Skeletal muscle satellite cell (primary cell): Measurements from ENCODE around the gene KIRREL1.

Source experiments
- H3K27me3 ChIP-seq: 2 replicates; pipeline ENCODE4 v1.7.0; 2013; ENCODE audit warnings: low read length; ENCODE audit not compliant: control insufficient read depth, insufficient read depth
- H3K36me3 ChIP-seq: 2 replicates; pipeline ENCODE4 v1.7.0; 2013; ENCODE audit warnings: mild to moderate bottlenecking, control low read depth, low read length; ENCODE audit not compliant: insufficient read depth
- H3K4me1 ChIP-seq: 2 replicates; pipeline ENCODE4 v1.7.0; 2013; ENCODE audit warnings: low read length; ENCODE audit not compliant: control insufficient read depth, insufficient read depth
- H3K4me2 ChIP-seq: 2 replicates; pipeline ENCODE4 v1.7.0; 2013; ENCODE audit warnings: mild to moderate bottlenecking, low read length
- H3K4me3 ChIP-seq: 2 replicates; pipeline ENCODE4 v1.7.0; 2013; ENCODE audit warnings: low read length
- H3K9ac ChIP-seq: 2 replicates; pipeline ENCODE4 v1.7.0; 2013; ENCODE audit warnings: mild to moderate bottlenecking, low read depth, low read length, moderate library complexity
- H3K9me3 ChIP-seq: replicated peaks from 2 replicates; pipeline ENCODE4 v1.7.0; 2013; ENCODE audit warnings: mild to moderate bottlenecking, control low read depth, low read length

The KIRREL1 gene

DNA sequence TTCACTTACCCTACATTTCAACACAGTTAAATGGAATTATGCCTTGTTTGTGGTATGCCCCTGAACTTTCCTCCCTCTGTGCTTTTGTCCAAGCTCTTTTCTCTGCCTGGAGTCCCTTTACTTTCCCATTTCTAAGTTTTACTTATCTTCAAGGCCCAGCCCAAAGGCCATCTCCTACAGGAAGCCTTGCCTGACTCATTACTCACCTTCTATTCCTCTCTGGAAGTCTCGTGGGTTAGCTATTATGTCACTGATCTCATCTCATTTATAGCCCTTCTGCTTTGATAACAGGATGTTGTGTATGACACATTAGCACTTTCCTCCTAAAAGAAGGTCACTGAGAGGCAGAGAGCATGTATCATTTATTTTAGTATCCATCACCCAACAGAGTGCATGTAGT, 108.5 kb downstream of the KIRREL1 start:
- Histone ChIP-seq H3K4me2 (no peak overlapping the region), H3K36me3 (peaks cover 7% of the 10 kb centered on the region), H3K9me3 (no peaks in the 10 kb centered on the region), H3K27me3 (no peaks in the 10 kb centered on the region), H3K9ac (no peak overlapping the region), H3K4me3 (no peak overlapping the region), H3K4me1 (peaks cover 14% of the 10 kb centered on the region)

DNA sequence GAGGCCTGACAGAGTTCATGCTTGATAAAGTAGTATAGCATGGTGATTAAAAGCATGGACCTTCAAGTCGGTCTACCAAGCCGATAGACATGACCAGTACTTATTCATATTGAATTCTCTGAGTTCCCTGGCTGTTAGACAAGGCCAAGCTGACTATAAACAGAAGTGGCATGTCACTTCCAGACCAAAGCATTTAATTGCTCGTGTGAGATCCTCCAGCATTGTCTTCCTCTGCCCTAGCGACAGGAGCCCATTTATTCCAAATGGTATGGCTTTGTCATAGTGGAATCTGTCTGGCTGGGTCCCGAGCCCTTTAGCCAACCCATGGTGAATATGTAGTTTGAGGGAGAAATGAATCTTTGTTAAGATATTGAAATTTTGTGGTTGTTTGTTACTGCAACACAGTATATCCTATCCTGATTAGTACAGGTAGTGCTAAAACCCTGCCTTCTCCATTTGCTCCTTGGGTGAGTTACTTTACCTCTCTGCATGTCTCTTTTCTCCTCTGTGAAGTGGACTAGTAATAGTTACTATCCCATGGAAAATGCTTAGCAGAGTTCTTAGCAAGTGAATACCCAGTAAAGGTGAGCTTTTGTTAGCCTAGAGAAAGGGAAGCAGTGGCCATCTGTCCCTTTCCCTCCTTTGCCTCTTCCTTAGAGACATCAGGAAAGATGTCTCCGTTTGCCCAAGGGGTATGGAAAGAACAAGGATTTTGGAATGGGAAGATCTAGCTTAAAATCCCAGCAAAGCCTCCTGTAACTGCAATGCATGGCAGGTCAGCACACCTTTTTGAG, 109.6 kb downstream of the KIRREL1 start:
- H3K36me3 ChIP-seq, result no peaks in the 10 kb centered on the region
- H3K9ac ChIP-seq, result no peak overlapping the region
- no peak overlapping the region for H3K4me2 ChIP-seq
- H3K27me3 ChIP-seq, result no peaks in the 10 kb centered on the region
- H3K4me3 ChIP-seq, result no peak overlapping the region
- peaks cover 14% of the 10 kb centered on the region for H3K4me1 ChIP-seq
- H3K9me3 ChIP-seq, result no peaks in the 10 kb centered on the region

DNA sequence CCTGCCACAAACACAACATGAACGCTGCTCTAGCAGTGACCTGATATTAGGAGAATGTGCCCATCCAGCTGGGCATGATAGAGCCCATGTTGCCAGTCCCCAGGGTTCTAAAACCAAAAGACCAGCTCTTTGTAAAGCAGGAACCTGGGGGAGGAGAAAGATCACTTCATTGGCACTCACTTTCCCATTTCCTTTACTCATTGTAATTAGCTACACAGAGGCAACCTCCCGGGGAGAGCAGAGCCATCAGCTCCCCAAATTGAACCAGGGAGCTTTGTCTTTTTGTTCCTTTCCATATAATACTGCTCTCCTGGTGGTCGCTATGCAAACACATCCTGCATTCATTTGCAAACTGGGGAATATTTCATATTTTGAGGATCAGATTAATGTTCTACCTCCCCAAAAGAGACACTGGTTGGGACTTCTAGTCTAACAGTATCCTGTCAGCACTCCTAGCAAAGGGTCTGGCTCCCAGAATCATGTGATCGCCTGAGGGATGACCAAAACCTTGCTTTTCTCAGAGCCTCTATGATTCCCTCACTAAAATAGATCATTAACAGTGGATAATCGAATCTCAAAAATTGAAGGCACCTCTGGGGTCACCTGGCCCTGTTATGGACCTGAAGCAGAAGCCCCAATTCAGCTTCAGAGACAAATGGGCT, 110.5 kb downstream of the KIRREL1 start:
- Histone ChIP-seq H3K4me2 (no peak overlapping the region), H3K9ac (no peak overlapping the region), H3K4me1 (peaks cover 14% of the 10 kb centered on the region), H3K4me3 (no peak overlapping the region), H3K9me3 (no peaks in the 10 kb centered on the region), H3K36me3 (no peaks in the 10 kb centered on the region), H3K27me3 (no peaks in the 10 kb centered on the region)

DNA sequence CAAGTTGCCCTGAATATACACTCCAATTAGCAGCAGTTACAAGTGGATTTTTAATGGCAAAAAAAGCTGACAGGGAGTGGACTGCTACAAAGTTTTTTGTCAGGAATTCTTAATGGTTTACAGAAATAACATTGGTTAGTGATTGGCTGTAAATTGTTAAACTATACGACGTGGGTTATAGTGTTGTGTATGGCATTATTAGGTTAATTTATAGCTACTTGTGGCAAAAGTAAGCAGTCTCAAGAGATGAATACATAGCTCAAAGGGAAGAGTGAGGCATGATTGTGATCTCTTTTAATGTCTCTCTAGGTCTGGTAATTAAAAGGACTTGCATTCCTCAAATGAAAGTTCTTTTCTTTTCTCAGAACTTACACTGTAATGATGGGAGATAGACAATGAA, 111.4 kb downstream of the KIRREL1 start:
- Histone ChIP-seq H3K4me1 (peaks cover 14% of the 10 kb centered on the region), H3K36me3 (no peaks in the 10 kb centered on the region), H3K9ac (no peak overlapping the region), H3K4me2 (no peak overlapping the region), H3K9me3 (no peaks in the 10 kb centered on the region), H3K27me3 (no peaks in the 10 kb centered on the region), H3K4me3 (no peak overlapping the region)

DNA sequence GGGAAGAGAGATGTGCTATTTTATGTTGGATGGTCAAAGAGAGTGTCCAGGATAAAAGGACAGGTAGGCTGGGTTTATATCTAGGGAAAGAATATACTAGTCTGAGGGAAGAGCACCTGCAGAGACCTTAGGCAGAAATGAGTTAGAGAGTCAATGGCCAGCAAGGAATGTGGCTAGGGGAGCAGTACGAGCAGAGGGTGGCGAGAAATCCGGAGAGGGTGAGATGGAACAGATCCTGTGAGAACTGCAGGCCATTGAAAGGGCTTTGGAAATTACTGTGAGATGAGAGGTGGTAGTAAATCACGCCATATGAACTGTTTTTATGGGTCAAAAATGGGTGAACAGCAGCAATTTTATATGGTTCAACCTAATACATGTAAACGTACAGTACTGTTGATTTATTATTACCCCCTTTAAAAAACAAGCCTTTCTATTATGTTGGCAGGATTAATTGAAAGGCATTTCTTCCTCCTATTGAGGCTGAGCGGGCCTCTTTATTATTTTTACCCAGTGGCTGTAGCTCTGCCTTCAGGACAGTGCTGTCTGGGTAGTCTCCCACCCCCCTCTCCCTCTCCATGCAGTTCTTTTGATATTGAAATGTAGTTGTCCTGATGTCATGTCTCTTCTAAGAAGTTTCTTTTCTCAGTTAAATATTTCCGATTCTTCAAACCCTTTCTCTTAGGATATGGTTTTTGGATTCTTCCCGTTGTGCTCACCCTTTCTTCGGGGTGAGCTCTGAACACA, 112.1 kb downstream of the KIRREL1 start:
- H3K4me2 ChIP-seq, result no peak overlapping the region
- no peaks in the 10 kb centered on the region for H3K9me3 ChIP-seq
- no peak overlapping the region for H3K4me3 ChIP-seq
- H3K36me3 ChIP-seq, result no peaks in the 10 kb centered on the region
- no peak overlapping the region for H3K9ac ChIP-seq
- H3K27me3 ChIP-seq, result peaks cover 2% of the 10 kb centered on the region
- H3K4me1 ChIP-seq, result peaks cover 14% of the 10 kb centered on the region

DNA sequence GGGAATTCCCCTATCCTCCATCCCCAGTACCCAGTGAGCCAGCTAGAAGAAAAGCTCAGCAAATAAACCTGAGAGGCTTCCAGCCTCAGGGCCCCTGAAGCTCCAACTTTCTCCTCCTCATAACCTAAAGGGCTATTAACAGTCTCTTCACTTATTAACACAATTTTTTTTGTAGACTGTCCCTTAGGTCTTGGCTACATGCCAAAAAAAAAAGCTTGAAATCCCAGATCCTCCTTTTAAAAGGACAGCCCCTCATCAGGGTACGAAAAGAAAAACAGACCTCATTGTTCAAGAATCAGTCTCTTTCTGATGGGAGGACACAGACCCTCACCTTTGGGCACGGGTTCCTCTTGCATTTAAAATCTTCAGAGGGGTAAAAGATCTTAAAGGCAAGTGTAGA, 114.5 kb downstream of the KIRREL1 start:
- no peak overlapping the region for H3K4me2 ChIP-seq
- H3K36me3 ChIP-seq, result no peaks in the 10 kb centered on the region
- peaks cover 16% of the 10 kb centered on the region for H3K27me3 ChIP-seq
- no peaks in the 10 kb centered on the region for H3K9me3 ChIP-seq
- no peak overlapping the region for H3K4me3 ChIP-seq
- H3K9ac ChIP-seq, result no peak overlapping the region
- no peaks in the 10 kb centered on the region for H3K4me1 ChIP-seq

DNA sequence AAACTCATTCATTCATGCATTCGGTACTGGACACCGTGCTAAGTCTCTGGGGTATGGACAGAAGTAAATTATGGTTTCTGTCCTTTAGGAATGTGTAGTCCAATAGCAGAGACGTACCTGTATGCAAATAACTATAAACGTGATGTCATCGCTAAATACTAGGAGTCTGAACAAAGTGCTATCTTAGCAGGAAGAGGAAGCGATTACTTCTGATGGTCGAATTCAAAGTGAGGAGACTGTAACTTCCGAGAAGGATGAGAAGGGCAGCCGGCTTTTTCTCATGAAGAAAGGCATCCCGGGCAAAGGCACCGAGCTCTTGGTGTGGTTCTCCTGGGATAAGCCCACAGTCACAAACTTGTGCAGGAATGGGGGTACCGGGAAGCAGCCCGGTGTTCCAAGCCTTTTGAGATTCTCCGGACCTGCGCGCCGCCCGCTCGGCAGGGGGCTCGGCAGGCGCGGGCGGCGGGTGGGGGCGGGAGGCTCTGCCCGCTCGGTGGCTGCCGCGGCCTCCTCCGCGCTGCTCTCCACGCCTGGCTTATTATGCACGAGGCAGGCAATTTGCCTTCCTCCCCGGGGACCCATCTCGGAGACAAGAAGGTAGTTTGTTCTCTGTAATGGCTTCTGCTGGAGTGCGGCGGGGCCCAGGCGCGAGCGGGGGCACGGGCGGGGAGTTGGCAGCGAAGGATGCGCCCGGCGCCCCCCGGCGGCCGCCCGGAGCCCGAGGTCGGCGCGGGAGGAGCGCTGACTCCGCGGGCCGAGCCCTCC, 119.7 kb downstream of the KIRREL1 start:
- Histone ChIP-seq H3K4me1 (peaks cover 4% of the 10 kb centered on the region), H3K4me3 (peak overlapping the region; percentile 69), H3K9ac (peak overlapping the region; percentile 32), H3K27me3 (peaks cover 26% of the 10 kb centered on the region), H3K9me3 (no peaks in the 10 kb centered on the region), H3K36me3 (no peaks in the 10 kb centered on the region), H3K4me2 (peak overlapping the region; percentile 85)

DNA sequence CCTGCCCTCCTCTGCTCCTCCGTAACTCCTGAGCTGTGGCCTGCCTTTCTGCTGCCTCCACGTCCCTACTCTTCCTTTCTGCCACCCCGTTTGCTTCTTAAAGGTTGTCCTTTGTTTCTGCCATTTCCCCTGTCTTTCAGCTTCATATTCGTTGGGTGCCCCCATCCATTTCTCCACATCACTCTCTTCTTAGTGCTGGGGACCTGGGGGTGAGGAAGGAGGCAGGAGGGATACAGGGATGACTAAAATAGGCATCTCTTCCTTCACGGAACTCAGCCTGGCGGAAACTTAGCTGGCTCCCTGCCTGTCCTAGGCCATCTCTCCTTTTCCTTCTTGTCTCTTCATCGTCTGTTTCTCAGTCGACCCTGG, 120.3 kb downstream of the KIRREL1 start:
- peaks cover 31% of the 10 kb centered on the region for H3K27me3 ChIP-seq

DNA sequence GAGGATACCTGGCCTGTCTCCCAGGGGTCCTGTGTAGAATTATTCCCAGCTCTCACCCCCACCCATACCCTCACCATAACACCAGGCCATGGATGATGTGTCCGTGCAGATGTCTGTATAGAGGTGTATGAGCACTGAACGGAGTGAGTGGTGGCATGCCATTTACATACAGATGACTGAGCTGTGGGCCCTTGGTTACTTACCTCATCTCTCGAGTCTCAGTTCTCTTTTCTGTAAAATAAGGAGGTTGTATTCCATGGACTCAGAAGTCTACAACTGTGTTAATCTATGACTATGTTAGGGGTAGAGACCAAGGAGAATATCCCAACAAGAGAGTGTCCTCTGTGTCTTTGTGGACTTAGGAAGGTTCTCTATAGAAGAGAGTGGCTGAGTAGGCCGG, 121.7 kb downstream of the KIRREL1 start:
- no peak overlapping the region for H3K4me3 ChIP-seq
- H3K9me3 ChIP-seq, result no peaks in the 10 kb centered on the region
- H3K27me3 ChIP-seq, result peaks cover 43% of the 10 kb centered on the region
- H3K4me2 ChIP-seq, result no peak overlapping the region
- H3K9ac ChIP-seq, result no peak overlapping the region
- no peaks in the 10 kb centered on the region for H3K36me3 ChIP-seq
- peaks cover 4% of the 10 kb centered on the region for H3K4me1 ChIP-seq

More for the DNA sequence above, 120.3 kb downstream of the KIRREL1 start:
- no peaks in the 10 kb centered on the region for H3K36me3 ChIP-seq
- peak overlapping the region; percentile 85 for H3K4me2 ChIP-seq
- H3K4me1 ChIP-seq, result peaks cover 4% of the 10 kb centered on the region
- H3K9me3 ChIP-seq, result no peaks in the 10 kb centered on the region
- peak overlapping the region; percentile 69 for H3K4me3 ChIP-seq
- peak overlapping the region; percentile 32 for H3K9ac ChIP-seq

DNA sequence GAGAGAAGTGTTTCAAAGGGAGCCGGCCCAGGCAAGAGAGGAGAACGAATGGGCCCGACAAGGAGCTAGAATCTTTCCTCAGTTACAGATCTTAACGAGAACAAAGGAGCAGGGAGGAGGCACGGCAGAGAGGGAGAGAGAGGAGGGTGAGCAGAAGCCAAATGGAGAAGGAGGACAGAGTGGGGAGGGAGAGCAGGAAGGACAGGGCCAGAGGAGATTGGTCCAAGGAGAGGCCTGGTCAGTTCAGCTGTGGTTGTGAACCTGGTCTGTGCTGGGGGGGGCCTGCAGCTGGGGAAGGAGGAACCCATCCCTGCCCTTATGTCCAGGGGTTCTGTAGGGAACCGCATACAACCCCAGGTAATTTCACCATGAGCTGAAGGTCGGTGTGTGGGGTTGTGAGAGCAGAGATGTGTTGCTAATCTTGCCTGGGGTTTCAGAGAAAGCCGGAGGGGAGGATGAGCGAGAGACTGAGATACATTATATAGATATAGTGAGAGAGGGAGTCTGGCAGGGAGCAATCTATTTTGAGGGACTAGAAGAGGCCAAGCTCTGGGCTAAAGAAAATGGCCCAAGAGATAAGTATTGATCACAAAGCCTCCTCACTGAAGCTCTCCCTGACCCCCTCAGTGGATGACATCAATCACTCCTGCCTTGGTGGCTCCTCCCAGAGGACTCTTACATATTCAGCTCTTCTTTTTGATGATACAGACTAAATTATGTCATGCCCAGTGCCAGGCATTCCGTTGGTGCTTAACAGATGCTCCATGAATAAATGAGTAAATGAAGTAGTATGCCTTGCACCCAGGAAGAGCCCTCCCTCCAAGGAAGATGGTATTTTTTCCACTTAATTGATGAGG, 123.1 kb downstream of the KIRREL1 start:
- no peaks in the 10 kb centered on the region for H3K36me3 ChIP-seq
- H3K4me1 ChIP-seq, result peaks cover 4% of the 10 kb centered on the region
- H3K9me3 ChIP-seq, result no peaks in the 10 kb centered on the region
- H3K9ac ChIP-seq, result no peak overlapping the region
- no peak overlapping the region for H3K4me2 ChIP-seq
- peaks cover 48% of the 10 kb centered on the region for H3K27me3 ChIP-seq
- H3K4me3 ChIP-seq, result no peak overlapping the region
